HG02885 (cell line): Measurements from ENCODE around the gene ADORA1.

Experiments used
- ATAC-seq: cut with Tn5 transposase; IDR thresholded peaks from one replicate; pipeline ENCODE4 v1.9.1; 2021; ENCODE audit warnings: mild to moderate bottlenecking; ENCODE audit not compliant: unreplicated experiment, poor library complexity

ADORA1 gene

DNA sequence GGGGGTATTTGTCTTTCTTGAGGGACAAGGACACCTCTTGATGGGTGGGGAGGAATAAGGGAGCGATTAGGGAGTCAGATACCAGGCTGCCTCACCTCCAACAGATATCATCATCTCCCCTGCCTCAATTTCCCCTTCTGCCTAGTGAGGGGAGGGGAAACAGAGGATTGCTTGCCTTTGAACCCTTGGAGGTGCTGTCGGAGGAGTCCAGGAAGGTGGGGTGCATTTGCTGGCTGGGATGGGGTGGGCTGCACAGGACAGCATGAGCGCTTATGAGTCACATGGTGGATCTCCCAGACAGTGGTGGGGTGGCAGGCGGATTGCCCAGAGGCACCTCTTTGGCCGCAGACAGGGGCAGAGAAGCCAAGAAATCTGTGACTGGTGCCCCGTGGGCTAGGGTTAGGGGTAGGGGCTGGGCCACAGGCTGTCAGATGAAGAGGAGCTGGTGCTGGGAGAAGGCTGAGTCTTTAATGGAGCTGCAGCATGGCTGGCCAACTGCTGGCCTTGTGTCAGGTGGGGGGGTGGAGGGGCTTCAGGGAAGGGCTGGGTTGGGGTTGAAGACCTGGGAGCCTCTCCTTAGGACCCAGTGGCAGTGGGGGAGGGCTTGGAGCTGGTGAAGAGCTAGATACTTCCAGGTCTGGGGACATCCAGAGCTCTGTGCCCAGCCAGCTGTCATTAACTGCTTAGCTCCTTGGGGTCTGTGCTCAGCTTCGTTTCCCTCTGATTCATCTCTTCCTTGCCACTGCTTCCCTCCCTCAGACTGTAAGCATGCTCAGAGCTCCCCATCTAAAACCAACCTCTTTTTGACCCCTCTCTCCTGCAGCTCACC, 7.0 kb upstream of the ADORA1 start:
- no peak for ATAC-seq

DNA sequence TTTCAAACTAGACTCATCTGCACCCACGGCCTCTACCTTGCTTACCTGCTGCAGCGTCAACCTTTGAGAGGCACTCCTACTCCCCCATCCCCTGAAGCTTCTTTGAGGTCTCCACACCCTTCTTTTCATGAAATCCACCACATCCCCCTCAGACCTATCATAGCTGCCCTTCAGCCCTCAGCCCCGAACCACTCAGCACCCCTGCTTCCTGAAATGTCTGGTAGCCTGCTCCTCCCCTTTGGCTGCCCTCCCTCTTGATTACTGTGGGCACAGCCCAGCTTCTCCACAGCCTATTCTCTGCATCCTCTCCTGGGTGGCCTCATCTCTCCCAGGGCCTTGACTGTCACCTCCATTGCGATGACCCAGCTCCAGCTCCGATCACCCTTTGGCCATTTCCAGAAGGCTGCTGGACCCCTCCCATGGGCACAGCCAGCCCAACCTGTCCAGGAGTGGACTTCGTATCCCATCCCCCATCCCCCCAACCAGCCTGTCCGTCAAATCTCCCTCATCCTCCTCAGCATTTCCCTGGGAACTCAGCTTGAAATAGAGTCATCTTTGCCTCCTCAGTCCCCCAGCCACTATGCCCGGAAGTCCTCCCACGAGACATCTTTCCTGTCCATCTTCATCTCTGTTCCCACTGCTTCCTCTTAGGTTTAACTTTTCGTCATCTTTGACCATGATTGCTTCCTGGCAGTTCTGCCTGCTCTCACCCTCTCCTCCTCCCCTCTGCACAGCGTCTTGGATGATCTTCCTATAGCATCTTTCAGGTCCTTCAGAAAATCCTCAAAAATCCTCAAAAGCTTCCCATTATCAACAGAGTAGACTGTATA, 6.1 kb upstream of the ADORA1 start:
- ATAC-seq, result no peak

DNA sequence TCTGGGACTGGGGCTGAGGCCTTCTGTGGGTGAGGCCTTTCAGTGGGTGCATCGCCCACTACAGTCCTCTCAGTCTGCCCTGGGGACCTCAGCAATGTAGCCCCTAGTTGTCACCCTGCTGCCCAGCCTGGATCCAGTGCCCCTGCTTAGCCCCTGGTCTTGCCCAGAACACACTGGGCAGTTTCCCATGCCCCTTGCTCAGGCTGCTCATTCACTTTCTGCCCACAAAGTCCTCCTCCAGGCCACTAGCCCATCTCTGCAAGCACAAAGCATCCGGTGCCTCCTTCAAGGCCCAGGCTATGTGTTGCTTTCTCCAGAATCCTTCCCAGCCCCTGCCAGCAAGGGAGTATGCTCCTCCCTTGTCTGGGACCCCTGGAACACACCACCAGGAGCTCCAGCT, 5.4 kb upstream of the ADORA1 start:
- ATAC-seq, result no peak

DNA sequence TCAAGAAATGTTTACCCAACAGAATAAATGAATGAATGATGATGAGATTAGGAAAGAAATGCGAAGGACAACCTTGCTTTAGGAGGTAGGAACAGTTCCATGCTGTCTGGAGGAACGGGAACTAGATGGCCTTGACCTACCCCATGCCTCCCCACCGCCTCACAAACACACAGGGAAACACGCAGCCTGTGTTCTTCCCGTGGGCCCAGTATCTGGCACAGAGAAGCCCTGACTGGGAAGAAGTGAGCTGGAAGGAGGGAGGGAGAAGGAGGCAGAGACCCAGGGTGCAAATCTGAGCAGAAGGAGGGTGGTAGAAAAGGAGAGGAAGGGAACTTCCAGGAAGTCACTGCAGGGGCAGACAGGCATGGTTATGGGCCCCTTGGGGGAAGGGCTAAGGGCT, 3.5 kb upstream of the ADORA1 start:
- no peak for ATAC-seq

DNA sequence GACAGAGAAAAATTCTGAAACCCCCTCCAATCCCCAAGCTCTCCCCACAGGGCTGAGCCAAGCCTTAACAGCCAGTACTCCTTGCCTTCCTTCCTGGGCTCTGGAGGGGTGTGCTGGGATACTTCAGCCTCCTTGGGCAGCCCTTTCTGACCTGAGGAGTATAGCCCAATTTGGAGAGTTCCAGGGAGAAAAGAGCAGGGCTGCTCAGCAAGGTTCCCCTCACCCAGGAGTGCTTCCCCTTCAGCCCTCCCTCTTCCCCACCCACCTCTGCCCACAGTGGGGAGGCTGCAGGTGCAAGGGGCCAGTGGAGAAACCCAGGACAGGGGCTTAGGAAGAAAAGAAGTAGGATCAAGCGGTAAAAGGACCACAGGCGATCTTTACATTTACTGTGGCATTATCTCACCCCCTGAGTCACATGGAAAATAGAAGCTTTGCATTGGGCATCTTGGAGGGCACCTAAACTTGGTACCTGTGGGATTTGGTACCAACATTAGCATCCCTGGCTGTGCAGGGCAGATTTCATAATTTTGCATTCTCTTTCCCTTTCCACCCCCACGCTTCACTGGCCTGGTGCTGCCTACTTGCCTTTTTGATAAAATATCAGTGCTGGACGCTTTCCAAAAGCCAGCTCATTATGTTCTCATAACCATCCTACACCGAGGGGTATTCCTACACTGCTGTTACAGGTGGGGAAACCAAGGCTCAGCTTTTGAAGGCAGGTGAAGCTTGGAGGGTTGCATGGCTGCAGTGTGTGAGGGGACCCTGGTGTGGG, 2.8 kb upstream of the ADORA1 start:
- no peak for ATAC-seq

DNA sequence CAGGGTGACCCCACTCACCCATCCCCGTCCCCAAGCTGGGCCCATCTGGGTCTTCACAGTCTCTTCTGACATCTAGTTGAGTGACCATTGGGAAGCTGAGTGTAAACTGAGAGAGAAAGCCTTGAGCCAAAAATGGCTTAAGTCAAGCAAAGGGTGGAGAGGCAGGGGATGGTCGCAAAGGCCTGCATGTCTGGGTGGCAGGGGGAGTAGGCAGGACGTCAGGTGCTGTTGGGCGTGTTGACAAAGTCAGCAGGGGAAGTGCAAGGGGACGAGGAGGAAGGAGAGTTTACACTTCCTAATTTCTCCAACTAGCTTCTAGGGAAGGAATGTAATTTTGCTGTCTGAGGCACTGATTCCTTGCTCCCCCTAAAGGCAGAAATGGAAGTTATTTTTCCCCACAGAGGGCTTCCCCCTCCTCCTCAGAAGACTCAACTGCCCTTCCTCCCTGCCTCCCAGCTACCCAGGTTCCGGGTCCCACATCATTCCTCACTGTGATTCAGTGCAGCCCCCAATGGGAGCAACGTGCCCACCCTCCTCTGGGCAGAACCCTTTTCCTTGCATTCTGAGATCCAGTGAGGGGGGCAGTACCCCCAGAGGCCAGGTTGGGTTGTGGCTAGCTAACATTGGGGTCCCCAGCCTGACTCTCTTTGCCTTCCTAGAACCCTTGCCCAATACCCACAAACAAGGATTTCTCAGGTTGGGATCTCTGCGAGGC, 1.2 kb upstream of the ADORA1 start:
- no peak for ATAC-seq

DNA sequence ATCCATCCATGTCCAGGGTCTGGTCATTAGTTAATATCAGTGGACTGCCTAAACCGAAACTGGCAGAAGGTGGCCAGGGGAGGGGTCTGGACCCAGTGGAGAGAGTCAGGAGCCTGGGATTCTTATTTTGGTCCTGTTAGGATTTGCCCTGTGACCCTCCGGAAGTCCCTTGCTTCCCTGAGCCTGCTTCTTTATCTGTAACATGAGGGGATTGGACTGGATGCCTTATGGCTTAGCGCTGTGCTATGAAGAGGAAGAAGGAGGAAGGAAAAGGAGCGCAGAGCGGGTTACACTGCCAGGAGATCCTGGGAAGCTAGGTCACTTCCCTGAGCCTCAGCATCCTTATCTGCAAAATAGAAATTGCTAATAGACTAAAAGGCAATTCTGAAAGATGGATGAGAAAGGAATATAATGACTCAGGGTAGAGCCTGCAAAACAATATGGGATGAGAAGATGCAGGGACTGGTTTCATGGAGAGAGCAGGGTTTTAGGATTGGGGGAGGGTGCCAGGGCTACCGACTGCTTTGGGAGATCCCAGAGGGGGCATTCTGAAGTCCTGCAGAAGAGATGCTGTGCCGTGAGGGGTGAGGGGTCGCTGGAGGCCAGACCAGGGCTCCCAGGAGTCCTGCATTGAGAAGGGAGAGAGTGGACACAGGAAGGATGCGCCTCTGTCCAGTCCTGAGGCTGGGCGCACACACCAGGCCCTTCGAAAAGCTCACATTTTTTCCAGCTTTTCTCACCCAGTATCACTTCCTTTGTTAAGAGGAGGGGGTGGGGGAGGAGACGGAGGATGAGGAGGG, 460 bp upstream of the ADORA1 start:
- ATAC-seq, result no peak

DNA sequence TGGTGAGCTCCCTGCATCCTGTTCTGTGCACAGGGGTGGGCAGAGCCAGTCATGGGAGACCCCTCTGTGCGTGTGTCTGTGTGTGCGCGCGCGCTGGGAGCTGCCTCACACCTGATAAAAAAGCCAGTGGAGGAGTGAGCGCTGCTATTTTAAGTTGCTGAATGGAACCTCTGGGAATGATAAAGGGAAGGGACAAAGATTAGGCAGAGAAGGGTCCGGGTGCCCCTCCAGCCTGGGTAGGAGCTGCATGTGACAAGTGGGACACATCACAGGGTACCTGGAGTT, 847 bp downstream of the ADORA1 start:
- no peak for ATAC-seq

DNA sequence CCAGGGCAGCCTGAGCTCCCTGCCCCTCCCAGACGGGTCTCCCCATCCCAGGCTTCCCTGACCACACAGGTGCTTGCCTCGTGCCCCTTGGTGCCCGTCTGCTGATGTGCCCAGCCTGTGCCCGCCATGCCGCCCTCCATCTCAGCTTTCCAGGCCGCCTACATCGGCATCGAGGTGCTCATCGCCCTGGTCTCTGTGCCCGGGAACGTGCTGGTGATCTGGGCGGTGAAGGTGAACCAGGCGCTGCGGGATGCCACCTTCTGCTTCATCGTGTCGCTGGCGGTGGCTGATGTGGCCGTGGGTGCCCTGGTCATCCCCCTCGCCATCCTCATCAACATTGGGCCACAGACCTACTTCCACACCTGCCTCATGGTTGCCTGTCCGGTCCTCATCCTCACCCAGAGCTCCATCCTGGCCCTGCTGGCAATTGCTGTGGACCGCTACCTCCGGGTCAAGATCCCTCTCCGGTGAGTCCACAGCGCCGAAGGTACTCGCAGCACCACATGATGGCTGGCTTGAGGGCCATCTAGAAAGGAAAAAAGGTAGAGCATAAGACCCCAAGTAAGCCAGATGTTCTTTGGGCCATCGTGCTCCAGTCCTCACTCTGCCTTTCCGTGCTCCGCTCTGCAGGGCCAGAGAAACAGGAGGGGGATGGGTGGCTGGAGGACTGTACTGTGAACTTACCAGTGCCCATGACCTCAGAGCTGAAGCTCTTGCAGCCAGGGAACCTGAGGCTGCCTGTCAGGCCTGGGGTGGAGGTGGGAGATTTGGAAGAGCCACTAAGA, 1.4 kb downstream of the ADORA1 start:
- no peak for ATAC-seq

DNA sequence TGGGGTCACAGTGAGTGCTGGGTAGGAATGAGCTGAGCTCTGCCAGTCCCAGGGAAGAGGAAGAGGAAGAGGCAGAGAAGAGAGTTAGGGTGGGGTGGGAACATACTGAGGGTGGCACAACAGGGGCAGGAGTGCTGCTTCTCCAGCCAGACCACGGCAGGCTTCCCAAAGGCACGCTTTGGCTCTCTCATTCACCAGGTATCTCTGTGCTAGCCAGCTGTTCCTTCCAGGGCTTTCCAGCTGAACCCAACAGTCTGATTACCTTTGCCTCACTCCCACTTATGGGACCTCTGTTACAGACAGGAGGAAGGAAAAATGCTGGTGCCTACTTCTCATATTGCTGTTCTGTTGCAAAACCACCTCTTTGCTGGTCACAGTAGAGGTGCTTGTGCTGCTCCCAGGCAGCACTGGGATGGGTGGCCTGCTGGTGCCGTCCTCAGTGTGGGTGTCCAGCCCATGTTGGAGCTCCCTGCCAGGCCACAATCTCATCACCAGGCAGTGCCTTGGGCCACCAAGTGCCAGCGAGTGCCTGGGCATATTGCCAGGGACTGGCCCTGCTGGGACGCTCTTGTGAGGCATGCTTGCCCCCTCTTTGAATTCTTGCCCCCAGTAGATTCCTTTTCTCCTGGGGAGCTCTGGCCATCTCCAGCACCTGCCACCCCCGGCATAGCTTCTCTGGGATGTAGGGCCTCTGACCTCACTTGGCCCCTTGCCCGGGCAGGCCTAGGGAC, 2.1 kb downstream of the ADORA1 start:
- ATAC-seq, result no peak

DNA sequence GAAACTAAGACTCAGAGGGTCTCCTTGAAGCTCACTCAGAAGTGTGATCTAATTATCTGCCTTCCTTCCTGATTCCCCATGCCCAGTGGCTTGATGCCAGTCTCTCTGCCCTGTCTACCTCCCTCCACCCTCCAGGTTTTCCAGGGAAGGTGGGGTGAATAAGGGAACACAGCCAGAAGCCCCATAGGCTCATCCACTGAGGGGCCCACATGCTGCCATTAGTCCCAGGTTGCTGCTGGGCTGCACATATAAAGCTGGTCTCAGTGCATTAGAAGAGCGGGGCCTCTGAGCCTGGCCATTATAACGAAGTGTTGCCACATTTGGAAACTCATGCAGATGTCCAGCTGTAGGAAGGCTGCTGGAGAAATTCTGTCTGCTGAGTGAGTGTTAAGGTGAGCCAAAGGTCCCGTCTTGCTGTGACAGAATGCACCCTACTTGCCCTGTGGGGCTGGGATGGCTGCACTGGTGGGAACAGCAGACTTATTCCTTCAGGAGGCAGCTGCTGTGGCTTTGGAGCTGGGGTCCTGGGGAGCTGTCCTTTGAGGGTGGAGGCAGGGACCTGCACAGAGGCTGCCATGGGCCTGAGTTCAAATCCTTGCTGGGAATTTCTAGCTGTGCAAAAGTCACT, 2.9 kb downstream of the ADORA1 start:
- no peak for ATAC-seq

DNA sequence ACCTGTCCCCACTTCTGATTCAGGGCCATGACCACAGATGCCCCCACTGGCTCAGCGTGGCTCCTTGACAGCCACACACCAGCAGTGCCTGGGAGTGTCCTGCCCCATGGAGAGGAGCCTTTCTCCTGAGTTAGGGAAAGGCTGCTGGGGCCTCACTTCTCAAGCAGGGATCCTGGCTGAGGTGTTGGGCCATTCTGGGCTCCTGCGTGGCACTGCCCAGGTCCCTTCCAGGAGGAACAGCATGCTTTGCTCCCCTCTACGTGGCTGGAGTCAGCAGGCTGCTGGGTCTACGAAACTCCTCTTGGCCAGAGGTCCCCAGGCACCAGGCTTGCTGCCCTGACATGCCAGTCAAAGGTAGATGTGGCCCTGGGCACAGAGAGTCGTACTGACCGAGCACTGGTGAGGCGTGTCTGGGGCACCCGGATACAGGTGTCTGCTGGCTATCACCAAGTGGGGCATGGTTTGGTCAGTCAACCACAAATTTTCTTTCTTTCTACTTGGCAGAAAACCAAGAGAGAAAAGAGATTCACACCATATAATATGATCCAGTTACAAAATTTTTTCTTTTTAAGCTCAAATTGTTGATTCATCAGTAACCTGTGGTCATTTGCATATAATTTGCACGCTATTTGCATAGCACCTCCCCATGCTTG, 4.1 kb downstream of the ADORA1 start:
- no peak for ATAC-seq

DNA sequence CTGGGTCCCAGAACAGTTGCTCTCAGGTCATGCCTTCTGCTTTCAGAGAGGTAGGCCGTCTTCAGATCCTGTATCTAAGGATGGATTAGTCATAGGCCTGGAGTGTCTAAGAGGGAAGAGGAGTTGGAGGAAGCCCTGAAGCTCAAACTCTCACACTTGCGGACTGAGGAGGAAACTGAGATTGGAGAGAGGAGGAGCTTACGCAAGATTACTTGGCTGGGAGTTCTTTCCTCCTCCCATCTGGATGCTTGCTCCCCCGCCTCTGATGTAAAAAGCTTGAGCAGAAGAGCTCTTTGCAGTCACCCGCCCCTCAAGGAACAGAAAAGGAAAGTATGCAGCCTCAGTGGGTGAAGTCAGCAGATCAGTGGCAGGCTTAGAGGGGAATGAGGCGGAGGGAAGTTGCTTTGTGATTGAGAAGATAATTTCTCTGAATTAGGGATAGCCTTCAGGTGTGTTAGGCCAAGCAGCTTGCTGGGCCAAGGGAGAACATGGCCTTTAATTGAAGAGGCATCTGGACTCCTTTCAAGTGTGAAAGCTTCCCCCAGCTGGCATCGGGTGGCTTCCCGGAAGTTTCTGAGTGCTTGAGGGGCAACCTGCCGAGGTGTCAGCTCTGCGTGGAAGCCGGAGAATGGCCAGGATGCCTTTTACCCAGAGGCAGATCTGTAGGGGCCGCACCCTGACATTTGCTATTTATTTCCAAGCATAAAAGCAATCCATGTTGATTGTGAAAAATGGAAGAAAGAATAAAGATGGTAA, 6.6 kb downstream of the ADORA1 start:
- no peak for ATAC-seq

DNA sequence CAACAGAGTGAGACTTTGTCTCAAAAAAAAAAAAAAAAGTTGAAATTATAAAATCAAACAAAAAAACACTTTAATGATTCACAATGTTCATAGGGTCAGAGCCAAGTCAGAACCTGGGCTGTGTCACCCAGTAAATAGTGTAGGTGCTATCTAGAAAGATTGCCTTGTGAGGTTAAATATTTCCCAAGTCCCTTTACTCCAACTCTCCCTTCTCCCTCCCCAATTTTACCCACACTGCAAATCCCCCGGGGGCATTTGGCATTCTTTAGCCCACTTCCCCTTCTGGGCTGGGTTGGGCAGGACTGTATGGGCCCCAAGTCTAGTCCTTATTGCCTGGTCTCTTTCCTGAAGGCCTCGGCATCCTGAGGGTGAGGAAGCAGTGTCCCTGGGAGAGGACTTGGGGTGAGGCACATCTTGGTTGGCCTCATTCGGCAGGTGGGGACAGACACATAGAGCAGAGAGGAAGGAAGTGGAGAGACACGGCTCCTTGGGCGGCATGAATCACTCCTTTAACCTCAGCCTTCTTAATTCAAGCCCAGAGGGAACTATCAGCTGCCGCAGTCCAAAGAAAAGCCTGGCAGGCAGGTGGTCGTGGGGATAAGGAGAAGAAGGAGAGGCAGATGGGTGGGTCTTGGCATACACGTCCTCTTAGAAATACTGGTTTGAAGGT, 8.2 kb downstream of the ADORA1 start:
- no peak for ATAC-seq

DNA sequence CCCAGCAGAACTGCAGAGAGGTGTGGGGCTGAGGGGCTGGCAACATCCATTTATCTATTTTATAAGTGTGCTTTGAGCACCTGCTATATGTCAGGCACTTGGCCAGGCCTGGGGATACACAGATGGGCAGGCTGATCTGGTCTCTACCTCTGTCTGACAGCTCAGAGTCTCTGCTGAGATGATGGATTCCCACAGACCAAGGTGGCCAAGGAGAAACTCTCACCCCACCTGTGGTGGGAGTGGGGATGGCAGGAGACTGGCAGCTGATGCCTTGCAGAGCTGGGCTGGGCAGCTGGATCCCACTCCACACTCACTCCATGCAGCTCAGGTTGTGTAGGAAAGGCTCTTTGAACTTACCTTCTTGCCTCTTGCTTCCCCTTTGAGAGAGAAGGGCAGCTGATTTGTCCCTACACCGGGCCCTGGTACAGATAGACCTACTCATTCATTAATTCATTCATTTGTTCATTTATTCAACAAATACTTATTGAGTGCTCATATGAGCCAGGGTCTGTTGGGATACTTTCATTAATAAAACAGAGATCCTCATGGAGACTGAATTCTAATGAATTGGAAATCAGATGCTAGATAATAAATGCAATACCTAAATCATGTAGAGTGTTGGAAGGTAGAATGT, 9.0 kb downstream of the ADORA1 start:
- no peak for ATAC-seq

DNA sequence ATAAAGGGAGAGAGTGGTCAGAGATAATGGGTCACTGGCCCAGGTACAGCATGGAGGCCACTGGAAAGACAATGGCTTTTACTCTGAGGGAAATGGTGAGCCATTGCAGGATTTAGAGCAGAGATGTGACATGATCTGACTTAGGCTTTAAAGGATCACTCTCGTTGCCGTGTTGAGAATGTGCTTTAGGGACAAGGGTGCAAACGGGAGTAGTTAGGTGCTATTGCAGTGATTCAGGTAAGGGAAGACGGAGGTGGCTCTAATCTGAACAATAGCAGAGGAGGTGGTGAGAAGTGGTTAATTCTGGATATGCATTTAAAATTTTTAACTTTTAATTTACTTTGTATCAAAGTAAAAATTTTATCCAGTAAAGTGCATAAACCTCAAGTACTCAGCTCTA, 9.8 kb downstream of the ADORA1 start:
- ATAC-seq, result no peak
